GM12878 (cell line): ENCODE measurements around the gene DCBLD2. TPM values are rescaled to one million over a fixed set of nuclear protein-coding genes. Genes with fewer than 3 reads are reported as not detected.

ENCODE experiments used
- ATAC-seq: fragments of 200-7000 bp; cut with Tn5 transposase; 3 replicates; pipeline ENCODE4 v1.9.1; 2020; ENCODE audit warnings: mild to moderate bottlenecking, moderate library complexity
- BruUV-seq: library from RNA; stranded (reverse); fragments of 400-500 nt; replicated peaks from 2 replicates; lab custom pipeline; 2021; lab: Mats Ljungman, UMichigan
- CTCF ChIA-PET: fragments of 300-600 bp; sonication (Branson Sonifier 250); formaldehyde crosslinking; extraction: SDS; loops from one replicate; lab custom pipeline; 2021; ENCODE audit warnings: inconsistent platforms; lab: Yijun Ruan, JAX
- POLR2A ChIA-PET: fragments of 350-600 bp; formaldehyde crosslinking; extraction: SDS; loops from one replicate; lab custom pipeline; 2021; ENCODE audit warnings: inconsistent platforms; lab: Charles Lee
- RAD21 ChIA-PET: fragments of 300-600 bp; sonication (Branson Sonifier 250); formaldehyde crosslinking; loops from one replicate; lab custom pipeline; 2023; ENCODE audit warnings: antibody characterized with exemption; ENCODE audit not compliant: unreplicated experiment; lab: Charles Lee
- SMC1A ChIA-PET: fragments of 300-600 bp; sonication (Branson Sonifier 250); formaldehyde crosslinking; loops from one replicate; lab custom pipeline; 2023; ENCODE audit not compliant: unreplicated experiment, uncharacterized antibody; lab: Charles Lee
- DNase-seq: peaks from one replicate; pipeline ENCODE4 v3.0.0-alpha.2; 2011; ENCODE audit warnings: low read depth, low spot score
- FAIRE-seq: peaks from 3 replicates; lab custom pipeline; 2011; peaks lifted over from hg19 to GRCh38; lab: Jason Lieb, UNC
- H2AFZ ChIP-seq: 2 replicates; pipeline ENCODE4 v1.6.0; 2011; ENCODE audit warnings: low read depth, low read length, control low read depth; ENCODE audit not compliant: control insufficient read depth
- H3K27ac ChIP-seq: 2 replicates; pipeline ENCODE4 v1.5.1; 2011; ENCODE audit warnings: control low read depth; ENCODE audit not compliant: control insufficient read depth, insufficient read depth
- H3K27me3 ChIP-seq, 2 experiments: replicated peaks in 1 of 2; 2 replicates each; pipeline versions ENCODE4 v1.6.0 to v1.6.1; 2011; ENCODE audit warnings: low read length in 1 of 2; ENCODE audit not compliant: control insufficient read depth in 2 of 2, insufficient read depth in 2 of 2
- H3K36me3 ChIP-seq, 2 experiments: 2 replicates each; pipeline ENCODE4 v1.5.1; 2011; ENCODE audit warnings: low read length in 1 of 2; ENCODE audit not compliant: control insufficient read depth in 2 of 2, insufficient read depth in 2 of 2
- H3K4me1 ChIP-seq: 2 replicates; pipeline ENCODE4 v1.6.1; 2011; ENCODE audit warnings: mild to moderate bottlenecking, low read length, moderate library complexity, mixed read lengths; ENCODE audit not compliant: control insufficient read depth, insufficient read depth
- H3K4me2 ChIP-seq: 2 replicates; pipeline ENCODE4 v1.6.0; 2011; ENCODE audit warnings: control low read depth; ENCODE audit not compliant: control insufficient read depth, insufficient read depth
- H3K4me3 ChIP-seq: fragments of 200-600 bp; sonication (generic); 2 replicates; pipeline ENCODE4 v1.5.1; 2016
- H3K79me2 ChIP-seq: 2 replicates; pipeline ENCODE4 v1.6.0; 2011; ENCODE audit warnings: low read length; ENCODE audit not compliant: control insufficient read depth, insufficient read depth
- H3K9ac ChIP-seq: 2 replicates; pipeline ENCODE4 v1.8.0; 2011; ENCODE audit warnings: low read length, control low read depth, mixed read lengths; ENCODE audit not compliant: control insufficient read depth, insufficient read depth
- H3K9me3 ChIP-seq: replicated peaks from 3 replicates; pipeline ENCODE4 v1.5.1; 2011; ENCODE audit warnings: mild to moderate bottlenecking, low read length; ENCODE audit not compliant: control insufficient read depth, insufficient read depth
- H4K20me1 ChIP-seq: 2 replicates; pipeline ENCODE4 v1.6.0; 2011; ENCODE audit not compliant: control insufficient read depth, insufficient read depth
- CREM ChIP-seq: IDR thresholded peaks from 2 replicates; pipeline ENCODE4 v1.6.1; 2014; ENCODE audit warnings: antibody characterized with exemption, low read depth
- JUND ChIP-seq: IDR thresholded peaks from 2 replicates; pipeline ENCODE4 v1.6.1; 2012; ENCODE audit warnings: low read depth, mild to moderate bottlenecking, low read length, improper control_type of control experiment, moderate library complexity
- MTA2 ChIP-seq: fragments of 450-650 bp; IDR thresholded peaks from 2 replicates; pipeline ENCODE4 v1.6.1; 2016; ENCODE audit warnings: low read depth, mild to moderate bottlenecking, moderate library complexity
- MTA3 ChIP-seq: IDR thresholded peaks from 2 replicates; pipeline ENCODE4 v1.6.1; 2012; ENCODE audit warnings: low read length, inconsistent platforms, borderline replicate concordance
- PAX8 ChIP-seq: fragments of 450-650 bp; IDR thresholded peaks from 2 replicates; pipeline ENCODE4 v1.6.1; 2017; ENCODE audit warnings: mild to moderate bottlenecking, moderate library complexity
- PBX3 ChIP-seq: IDR thresholded peaks from 2 replicates; pipeline ENCODE4 v1.6.1; 2011; ENCODE audit warnings: mild to moderate bottlenecking, low read depth, low read length, moderate library complexity; ENCODE audit not compliant: insufficient replicate concordance
- RBBP5 ChIP-seq: fragments of 200-600 bp; sonication (generic); conservative IDR thresholded peaks from 2 replicates; pipeline ENCODE4 v1.6.1; 2016
- TARDBP ChIP-seq: IDR thresholded peaks from 2 replicates; pipeline ENCODE4 v1.6.1; 2016; ENCODE audit warnings: borderline replicate concordance
- WGBS: methylation state at CpG from one replicate; pipeline ENCODE4 v1.1.6; 2016; ENCODE audit warnings: low lambda C conversion rate; ENCODE audit not compliant: insufficient replicate concordance, insufficient coverage; ENCODE audit errors: missing lambda C conversion rate; 5-methylcytosine and 5-hydroxymethylcytosine counted together
- in situ Hi-C: fragments of 300-500 bp; cut with MboI; formaldehyde crosslinking; loops from 9 replicates; pipeline ENCODE4 v1.14.3; 2018; ENCODE audit warnings: mixed read lengths
- intact Hi-C: fragments of 100-400 bp; cut with micrococcal nuclease; formaldehyde crosslinking; loops from one replicate; pipeline ENCODE4 v1.14.2; 2022; ENCODE audit not compliant: unreplicated experiment
- polyA plus RNA-seq, 11 experiments: library from polyadenylated mRNA; depleted of rRNA in 4 of 11; unstranded in 6 of 11; stranded (reverse) in 5 of 11; fragments of >200 nt; fragmentation: Nextera tagmentation in 4 of 11; fragmentation: Illumina TruSeq in 1 of 11; extraction: Ambion mirVana in 4 of 11; extraction: Trizol in 1 of 11; gene quantifications; 1 replicate in 1 of 11; 2 replicates in 10 of 11; pipeline versions ENCODE4 v1.2.1 to v1.2.3, GENCODE V29; 2011 to 2016; ENCODE audit warnings: inconsistent platforms in 2 of 11, missing spikeins in 2 of 11, low read depth in 1 of 11
- total RNA-seq, 4 experiments: library from RNA; depleted of rRNA in 3 of 4; stranded (reverse); fragments of >200 nt in 3 of 4; fragmentation: Illumina TruSeq in 1 of 4; extraction: Trizol in 1 of 4; gene quantifications; 2 replicates each; pipeline versions ENCODE4 v1.2.1 to v1.2.3, GENCODE V29; 2013 to 2021

Gene DCBLD2
- total and polyA plus RNA-seq, 10 of the 15 experiments (the other 5 are each of a cell fraction or from before 2014, with no cell fraction given), result 1.6 to 5.9 (median 4.7) TPM

GRCh38 chr3:98892263-98892662, 9.2 kb downstream of the DCBLD2 start:
- Histone ChIP-seq H3K27ac (no peak overlapping the region), H3K36me3 (no peaks in the 10 kb centered on the region), H3K9ac (no peak overlapping the region), H3K4me1 (no peaks in the 10 kb centered on the region), H3K27me3 (no peaks in the 10 kb centered on the region), H3K4me3 (no peak overlapping the region), H4K20me1 (no peaks in the 10 kb centered on the region), H3K4me2 (no peak overlapping the region), H3K9me3 (no peaks in the 10 kb centered on the region), H3K79me2 (no peaks in the 10 kb centered on the region), H2AFZ (no peak overlapping the region)
- no peak for DNase-seq
- BruUV-seq, result no TSS peak
- ChIA-PET SMC1A (interaction anchor here (0.7 to 1.3 kb wide), 2 partner anchors 9 to 10 kb away, joined by 3 read pairs; partner anchors contain the start of gene DCBLD2), CTCF (no interaction called here), RAD21 (no interaction called here), POLR2A (no interaction called here)
- TF ChIP-seq PBX3 (no peak), MTA2 (no peak), JUND (no peak), MTA3 (no peak), PAX8 (no peak), TARDBP (no peak), CREM (no peak), RBBP5 (no peak)
- no peak for ATAC-seq
- no peak for FAIRE-seq
- in situ Hi-C loops (no loop called here), intact Hi-C loops (no loop called here)
- WGBS, result 100% methylated on average over 3 of the region's 3 CpGs
